ENCODE results near the gene PLIN1.
A peak's percentile ranks its signal among the peaks of the same experiment; 100 is the strongest.

Gene PLIN1

GRCh38 chr15:89652131-89652530 lies 27.0 kb downstream of the PLIN1 start:
- H3K4me3 ChIP-seq (ENCODE audit: low read depth, low read length), result no peak overlapping the region
- in situ Hi-C loops (cut with HindIII; ENCODE audit: low pct_ligation_motif_present, low sequenced_read_pairs), result no loop called here
- no peak overlapping the region for H3K27ac ChIP-seq
- no peaks in the 10 kb centered on the region for H3K27me3 ChIP-seq (replicated peaks)
- DNase-seq, result no peak
- TF ChIP-seq CTCF (IDR thresholded peaks at IDR 0.05; ENCODE audit: low read depth, low read length, missing control alignments), result no peak
- H3K36me3 ChIP-seq (replicated peaks), result peaks cover 8% of the 10 kb centered on the region

GRCh38 chr15:89649716-89650115 lies 29.5 kb downstream of the PLIN1 start:
- H3K4me3 ChIP-seq (ENCODE audit: low read depth, low read length), result no peak overlapping the region

GRCh38 chr15:89649013-89649625 lies 30.0 kb downstream of the PLIN1 start:
- H3K4me3 ChIP-seq (ENCODE audit: low read depth, low read length), result no peak overlapping the region

More at GRCh38 chr15:89649716-89650115, 29.5 kb downstream of the PLIN1 start:
- TF ChIP-seq CTCF (IDR thresholded peaks at IDR 0.05; ENCODE audit: low read depth, low read length, missing control alignments), result no peak
- H3K27ac ChIP-seq, result no peak overlapping the region
- no peak for DNase-seq
- H3K36me3 ChIP-seq (replicated peaks), result peaks cover 11% of the 10 kb centered on the region
- in situ Hi-C loops (cut with HindIII; ENCODE audit: low pct_ligation_motif_present, low sequenced_read_pairs), result no loop called here
- H3K27me3 ChIP-seq (replicated peaks), result no peaks in the 10 kb centered on the region

GRCh38 chr15:89648106-89649012 lies 30.8 kb downstream of the PLIN1 start:
- no peak for DNase-seq
- Histone ChIP-seq H3K27ac (no peak overlapping the region), H3K4me3 (ENCODE audit: low read depth, low read length) (no peak overlapping the region), H3K36me3 (replicated peaks) (peaks cover 11% of the 10 kb centered on the region), H3K27me3 (replicated peaks) (no peaks in the 10 kb centered on the region)
- in situ Hi-C loops (cut with HindIII; ENCODE audit: low pct_ligation_motif_present, low sequenced_read_pairs), result no loop called here
- TF ChIP-seq CTCF (IDR thresholded peaks at IDR 0.05; ENCODE audit: low read depth, low read length, missing control alignments), result no peak

More at GRCh38 chr15:89649013-89649625, 30.0 kb downstream of the PLIN1 start:
- DNase-seq, result no peak
- TF ChIP-seq CTCF (IDR thresholded peaks at IDR 0.05; ENCODE audit: low read depth, low read length, missing control alignments), result no peak
- no peaks in the 10 kb centered on the region for H3K27me3 ChIP-seq (replicated peaks)
- in situ Hi-C loops (cut with HindIII; ENCODE audit: low pct_ligation_motif_present, low sequenced_read_pairs), result no loop called here
- H3K36me3 ChIP-seq (replicated peaks), result peaks cover 11% of the 10 kb centered on the region
- H3K27ac ChIP-seq, result no peak overlapping the region

- TF ChIP-seq CTCF (IDR thresholded peaks at IDR 0.05; ENCODE audit: low read depth, low read length, missing control alignments), result peak; percentile 96
- no peak overlapping the region for H3K4me3 ChIP-seq (ENCODE audit: low read depth, low read length)
- peaks cover 8% of the 10 kb centered on the region for H3K36me3 ChIP-seq (replicated peaks)
- in situ Hi-C loops (cut with HindIII; ENCODE audit: low pct_ligation_motif_present, low sequenced_read_pairs), result no loop called here
- H3K27me3 ChIP-seq (replicated peaks), result no peaks in the 10 kb centered on the region
- H3K27ac ChIP-seq, result no peak overlapping the region
- DNase-seq, result peak; percentile 56
Measured at GRCh38 chr15:89647191-89647851, 31.8 kb downstream of the PLIN1 start.
